Body of pancreas (tissue), 4 donors: ENCODE measurements around the gene NOP9. TPM values are rescaled to one million over a fixed set of nuclear protein-coding genes. Genes with fewer than 3 reads are reported as not detected.
A peak's percentile ranks its signal among the peaks of the same experiment; 100 is the strongest.

Source experiments
- ATAC-seq: fragments of 150-250 bp; one replicate; pipeline ENCODE4 v1.9.1; 2016
- DNase-seq, 4 donors: peaks; one replicate each; pipeline ENCODE4 v3.0.0-alpha.2; 2019
- H3K27ac ChIP-seq, 4 donors: fragments of 200-600 bp; sonication (generic); 1 replicate in 3 of 4; 2 replicates in 1 of 4; pipeline versions ENCODE4 v1.5.1 to v1.6.1; 2016 to 2019; ENCODE audit warnings: mild to moderate bottlenecking in 1 of 4, mixed read lengths in 1 of 4, moderate library complexity in 1 of 4
- H3K27me3 ChIP-seq, 2 donors: fragments of 200-600 bp; sonication (generic); one replicate each; pipeline ENCODE4 v1.6.0; 2016; ENCODE audit warnings: mild to moderate bottlenecking in 1 of 2
- H3K36me3 ChIP-seq, 2 donors: fragments of 200-600 bp; sonication (generic); replicated peaks in 1 of 2; 2 replicates each; pipeline ENCODE4 v1.5.1; 2016; ENCODE audit warnings: low read depth in 2 of 2; ENCODE audit not compliant: insufficient read depth in 1 of 2
- H3K4me1 ChIP-seq: fragments of 200-600 bp; sonication (generic); one replicate; pipeline ENCODE4 v1.6.0; 2016
- H3K4me3 ChIP-seq, 2 donors: fragments of 200-600 bp; sonication (generic); 1 replicate in 1 of 2; 2 replicates in 1 of 2; pipeline ENCODE4 v1.5.1; 2016 to 2019
- H3K9me3 ChIP-seq, 3 donors: fragments of 200-600 bp; sonication (generic); 1 replicate in 2 of 3; 2 replicates in 1 of 3; pipeline ENCODE4 v1.5.1; 2016
- POLR2A ChIP-seq, 3 donors: fragments of 450-650 bp; IDR thresholded peaks; one replicate each; pipeline ENCODE4 v1.6.1; 2016; ENCODE audit warnings: antibody characterized with exemption in 3 of 3, mild to moderate bottlenecking in 2 of 3
- WGBS, 2 donors: methylation state at CpG; one replicate each; pipeline ENCODE4 v1.1.5; 2017; 5-methylcytosine and 5-hydroxymethylcytosine counted together
- intact Hi-C: fragments of 100-400 bp; cut with DNase I; formaldehyde crosslinking; loops from one replicate; pipeline ENCODE4 v1.15.1; 2023
- total RNA-seq, 2 donors: library from RNA; depleted of rRNA; stranded (reverse); fragments of >200 nt; gene quantifications; one replicate each; pipeline ENCODE4 v1.1.0, GENCODE V29; 2016
- TF ChIP-seq, protein P1 (sequence below), 7 experiments: fragments of 450-650 bp in 4 of 7; fragments of 200-600 bp in 3 of 7; sonication (generic) in 3 of 7; IDR thresholded peaks; one replicate each; pipeline ENCODE4 v1.5.1; 2016 to 2019; ENCODE audit warnings: antibody characterized with exemption in 7 of 7

The NOP9 gene
- total RNA-seq, 2 donors from 2014 or later, result 10.6 to 12.2 TPM

DNA sequence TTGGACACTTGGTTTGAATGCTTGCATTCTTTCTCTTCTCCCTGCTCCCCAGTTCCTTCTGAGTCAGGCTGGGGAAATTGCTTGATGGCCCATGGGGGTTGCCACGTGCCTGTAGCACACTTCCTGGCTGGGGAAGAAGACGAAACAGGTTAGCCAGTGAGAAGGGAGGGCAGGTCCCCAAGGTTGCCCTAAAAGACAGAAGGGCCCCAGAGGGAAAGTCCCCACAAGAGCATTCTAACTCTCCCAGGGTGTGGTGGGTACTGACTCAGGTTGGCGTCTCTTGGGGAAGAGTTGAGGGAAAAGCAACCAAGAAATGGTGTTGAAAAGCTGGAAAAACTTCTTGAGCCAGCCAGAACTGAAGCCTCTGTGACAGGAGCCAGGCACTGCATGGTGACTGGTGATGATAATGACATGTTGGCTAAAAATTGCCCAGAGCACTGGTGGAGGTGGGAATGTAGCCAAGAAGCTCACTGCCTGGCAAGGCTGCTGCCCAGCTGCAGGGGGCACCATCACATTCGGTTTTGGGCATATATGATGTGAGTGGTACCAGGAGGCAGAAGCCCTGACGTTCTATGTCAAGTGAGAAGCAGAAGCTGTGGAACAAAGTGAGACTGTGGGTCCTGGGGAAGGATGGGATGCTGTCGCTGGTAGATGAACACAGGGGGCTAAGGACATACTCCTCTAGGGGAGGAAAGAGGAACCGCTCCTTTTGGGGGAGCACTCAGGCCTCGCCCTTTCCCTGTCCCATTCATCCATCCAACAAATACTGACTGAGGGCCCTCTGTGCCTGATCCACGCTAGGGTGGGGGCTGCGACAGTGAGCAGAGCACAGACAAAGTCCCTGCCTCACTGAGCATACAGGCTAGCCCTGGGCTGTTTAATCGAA lies 20.1 kb upstream of the NOP9 start:
- no peak overlapping the region for H3K4me3 ChIP-seq
- TF ChIP-seq POLR2A (IDR thresholded peaks at IDR 0.05), result no peak
- TF ChIP-seq, protein P1, sequence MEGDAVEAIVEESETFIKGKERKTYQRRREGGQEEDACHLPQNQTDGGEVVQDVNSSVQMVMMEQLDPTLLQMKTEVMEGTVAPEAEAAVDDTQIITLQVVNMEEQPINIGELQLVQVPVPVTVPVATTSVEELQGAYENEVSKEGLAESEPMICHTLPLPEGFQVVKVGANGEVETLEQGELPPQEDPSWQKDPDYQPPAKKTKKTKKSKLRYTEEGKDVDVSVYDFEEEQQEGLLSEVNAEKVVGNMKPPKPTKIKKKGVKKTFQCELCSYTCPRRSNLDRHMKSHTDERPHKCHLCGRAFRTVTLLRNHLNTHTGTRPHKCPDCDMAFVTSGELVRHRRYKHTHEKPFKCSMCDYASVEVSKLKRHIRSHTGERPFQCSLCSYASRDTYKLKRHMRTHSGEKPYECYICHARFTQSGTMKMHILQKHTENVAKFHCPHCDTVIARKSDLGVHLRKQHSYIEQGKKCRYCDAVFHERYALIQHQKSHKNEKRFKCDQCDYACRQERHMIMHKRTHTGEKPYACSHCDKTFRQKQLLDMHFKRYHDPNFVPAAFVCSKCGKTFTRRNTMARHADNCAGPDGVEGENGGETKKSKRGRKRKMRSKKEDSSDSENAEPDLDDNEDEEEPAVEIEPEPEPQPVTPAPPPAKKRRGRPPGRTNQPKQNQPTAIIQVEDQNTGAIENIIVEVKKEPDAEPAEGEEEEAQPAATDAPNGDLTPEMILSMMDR (IDR thresholded peaks at IDR 0.05), result peak in 5 of 7 experiments; percentile 28 to 54 (median 39)
- no peaks in the 10 kb centered on the region for H3K9me3 ChIP-seq
- ATAC-seq, result peak; percentile 70
- no peaks in the 10 kb centered on the region for H3K27me3 ChIP-seq
- no peaks in the 10 kb centered on the region for H3K36me3 ChIP-seq
- intact Hi-C loops, result no loop called here
- H3K4me1 ChIP-seq, result peaks cover 19% of the 10 kb centered on the region
- DNase-seq, result peak; percentile 42 to 69 (median 63)
- 54 to 56% methylated on average over 11 of the region's 11 CpGs for WGBS, 2 donors
- H3K27ac ChIP-seq, result peak overlapping the region in 3 of 4 donors; percentile 20 to 62 (median 48)

DNA sequence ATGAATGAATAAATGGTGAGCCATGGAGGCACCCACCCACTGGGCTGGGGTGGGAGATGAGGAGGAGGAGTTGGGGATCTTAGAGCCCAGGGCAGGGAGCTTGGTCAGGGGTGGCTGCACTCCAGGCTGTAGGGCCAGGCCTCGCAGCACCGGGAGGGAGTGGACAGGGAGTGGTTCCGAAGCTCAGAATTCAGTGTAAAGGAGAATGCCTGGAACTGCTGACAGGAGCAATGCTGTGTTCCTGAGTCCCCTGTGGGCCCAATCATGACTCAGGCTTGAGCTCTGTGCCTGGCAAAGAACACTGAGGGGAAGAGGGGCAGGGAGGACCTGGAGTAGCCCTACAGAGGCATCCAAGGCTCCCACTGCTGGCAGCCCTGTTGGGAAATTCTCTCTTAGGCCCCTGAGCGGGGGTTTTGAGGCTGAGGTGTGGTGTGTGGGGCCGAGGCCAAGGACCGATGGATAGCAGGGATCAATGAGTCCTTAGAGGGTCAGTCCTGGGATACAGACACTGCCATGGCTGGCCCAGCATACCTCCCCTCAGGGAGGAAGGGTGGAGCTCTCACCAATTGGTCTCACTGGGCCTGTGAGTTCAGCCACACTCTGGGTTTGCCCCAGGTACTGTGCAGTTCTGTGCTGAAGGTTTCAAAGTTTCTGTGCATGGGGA lies 18.7 kb upstream of the NOP9 start:
- DNase-seq (no peak), ATAC-seq (no peak)
- WGBS, 2 donors, result 86 to 89% methylated on average over 6 of the region's 6 CpGs
- Histone ChIP-seq H3K4me1 (peaks cover 11% of the 10 kb centered on the region), H3K36me3 (no peaks in the 10 kb centered on the region), H3K9me3 (no peaks in the 10 kb centered on the region), H3K4me3 (no peak overlapping the region), H3K27ac (no peak overlapping the region), H3K27me3 (no peaks in the 10 kb centered on the region)
- TF ChIP-seq, protein P1 (IDR thresholded peaks at IDR 0.05), result no peak
- no peak for TF ChIP-seq POLR2A (IDR thresholded peaks at IDR 0.05)
- intact Hi-C loops, result no loop called here

DNA sequence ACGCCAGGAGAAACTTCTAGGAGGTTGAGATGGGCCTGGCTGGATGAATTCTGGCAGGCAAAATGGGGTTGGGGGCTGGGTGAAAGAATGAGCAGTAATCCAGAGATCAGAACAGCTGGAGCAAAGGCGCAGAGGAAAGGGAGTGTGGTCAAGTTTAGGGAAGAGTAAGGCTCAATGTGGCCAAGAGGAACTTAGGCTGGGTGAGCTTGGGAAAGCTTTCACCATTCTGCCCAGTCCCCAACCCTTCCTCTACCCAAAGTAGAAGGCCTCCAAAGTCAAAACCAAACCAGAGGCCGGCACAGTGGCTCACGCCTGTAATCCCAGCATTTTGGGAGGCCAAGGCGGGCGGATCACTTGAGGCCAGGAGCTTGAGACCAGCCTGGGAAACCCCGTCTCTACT lies 18.0 kb upstream of the NOP9 start:
- intact Hi-C loops, result no loop called here
- no peak overlapping the region for H3K4me3 ChIP-seq
- 77 to 82% methylated on average over 7 of the region's 7 CpGs for WGBS, 2 donors
- H3K27ac ChIP-seq, result no peak overlapping the region
- DNase-seq (no peak), ATAC-seq (no peak)
- no peaks in the 10 kb centered on the region for H3K36me3 ChIP-seq
- TF ChIP-seq POLR2A (IDR thresholded peaks at IDR 0.05), result no peak
- TF ChIP-seq, protein P1 (IDR thresholded peaks at IDR 0.05), result no peak
- H3K9me3 ChIP-seq, result no peaks in the 10 kb centered on the region
- H3K27me3 ChIP-seq, result no peaks in the 10 kb centered on the region
- H3K4me1 ChIP-seq, result peaks cover 11% of the 10 kb centered on the region

DNA sequence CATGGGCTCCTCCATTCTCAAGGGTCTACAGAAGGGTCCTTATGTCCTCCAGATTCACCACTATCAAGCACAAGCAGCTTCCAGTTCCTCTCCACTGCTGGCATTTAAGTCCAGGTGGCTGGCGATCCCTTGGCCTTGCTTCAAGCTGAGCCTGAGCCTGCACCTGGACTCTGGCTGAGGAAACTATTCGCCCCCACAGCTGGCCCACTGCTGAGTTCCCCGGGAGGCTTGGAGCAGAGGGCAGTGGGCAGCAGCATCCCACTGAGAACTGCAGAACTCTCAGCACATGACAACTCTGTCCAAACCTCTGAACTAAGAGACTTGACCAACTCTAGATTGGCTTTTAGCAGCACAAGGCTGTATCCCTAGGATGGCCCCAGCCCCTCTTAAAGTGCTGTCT lies 16.9 kb upstream of the NOP9 start:
- 56 to 63% methylated on average over 2 to 3 of the region's 3 CpGs for whole genome bisulfite sequencing, 2 donors
- Histone ChIP-seq H3K9me3 (no peaks in the 10 kb centered on the region), H3K4me3 (no peak overlapping the region), H3K36me3 (no peaks in the 10 kb centered on the region), H3K27me3 (no peaks in the 10 kb centered on the region), H3K27ac (no peak overlapping the region), H3K4me1 (peaks cover 11% of the 10 kb centered on the region)
- DNase-seq (no peak), ATAC-seq (no peak)
- intact Hi-C loops, result no loop called here
- TF ChIP-seq, protein P1 (IDR thresholded peaks at IDR 0.05), result no peak
- no peak for TF ChIP-seq POLR2A (IDR thresholded peaks at IDR 0.05)
